Measurements from ENCODE around the gene RFWD3. TPM values are rescaled to one million over a fixed set of nuclear protein-coding genes. Genes with fewer than 3 reads are reported as not detected.

The RFWD3 gene
- total and polyA plus RNA-seq, 2 of the 8 experiments (the other 6 are each of a cell fraction or from before 2014, with no cell fraction given), result 67.1 to 114 TPM

DNA sequence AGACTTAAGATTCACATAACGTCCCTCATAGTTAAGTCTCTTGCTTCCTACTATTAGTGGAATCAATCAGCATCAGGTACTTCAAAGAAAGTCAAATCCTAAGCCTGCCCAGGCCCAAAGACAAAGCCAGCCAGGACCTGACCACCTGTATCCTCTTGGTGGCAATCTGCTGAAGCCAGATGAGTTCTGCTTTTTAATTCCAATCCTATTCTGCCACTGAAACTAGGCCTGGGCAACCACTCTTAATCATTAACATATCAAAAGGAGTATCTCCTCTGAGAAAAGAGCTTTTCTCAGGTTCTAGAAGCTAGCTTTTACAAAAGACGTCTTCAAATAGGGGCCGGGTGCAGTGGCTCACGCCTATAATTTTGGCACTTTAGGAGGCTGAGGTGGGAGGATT is 44.7 kb downstream of the RFWD3 start:
- Histone ChIP-seq H3K4me1 (replicated peaks in 1 of 4; ENCODE audit: control insufficient read depth in 3 of 4, insufficient read depth in 4 of 4, low read length in 3 of 4) (peaks cover 0 to 5% (median 4%) of the 10 kb centered on the region in 4 experiments; a peak in 3 of 7 replicates), H3K9me3 (ENCODE audit: insufficient read depth in 2 of 2, low read depth in 1 of 2, low read length in 1 of 2) (no peaks in the 10 kb centered on the region), H3K79me1 (ENCODE audit: low read depth, low read length) (no peaks in the 10 kb centered on the region), H3K4me2 (ENCODE audit: insufficient read depth in 1 of 2, low read depth in 2 of 2, low read length in 2 of 2) (peak overlapping the region in 1 of 2 experiments; percentile 24; a peak in 2 of 4 replicates), H3K27ac (ENCODE audit: low read depth, low read length) (no peak overlapping the region), H3K23me2 (ENCODE audit: low read depth, low read length) (no peaks in the 10 kb centered on the region), H2BK5ac (ENCODE audit: low read depth, low read length) (no peak overlapping the region), H2BK15ac (ENCODE audit: low read length) (no peak overlapping the region), H3K79me2 (ENCODE audit: control insufficient read depth in 1 of 2, insufficient read depth in 2 of 2, low read length in 2 of 2) (no peaks in the 10 kb centered on the region), H4K8ac (ENCODE audit: extremely low read depth, insufficient read depth, low read length) (no peak overlapping the region), H3K4me3 (ENCODE audit: extremely low read depth in 1 of 4, insufficient read depth in 2 of 4, low read depth in 3 of 4, low read length in 4 of 4) (no peak overlapping the region), H3K14ac (ENCODE audit: insufficient read length) (no peak overlapping the region), H3K18ac (ENCODE audit: extremely low read depth, low read length) (no peak overlapping the region), H2BK120ac (replicated peaks; ENCODE audit: low read depth, low read length) (no peak overlapping the region), H2AK5ac (ENCODE audit: low read depth, low read length) (no peak overlapping the region), H3K36me3 (ENCODE audit: control insufficient read depth in 2 of 4, insufficient read depth in 4 of 4, low read length in 3 of 4) (peaks cover 29 to 53% (median 47%) of the 10 kb centered on the region in 4 experiments), H3K4ac (replicated peaks; ENCODE audit: insufficient read length, low read depth, low read length) (no peak overlapping the region), H4K91ac (replicated peaks; ENCODE audit: insufficient read length, low read length) (no peak overlapping the region), H2AFZ (ENCODE audit: low read length) (no peak overlapping the region), H3K27me3 (replicated peaks in 1 of 4; ENCODE audit: control insufficient read depth in 3 of 4, extremely low read depth in 1 of 4, insufficient read depth in 3 of 4, low read length in 3 of 4) (no peaks in the 10 kb centered on the region), H3K23ac (ENCODE audit: insufficient read length) (no peak overlapping the region), H4K20me1 (replicated peaks in 1 of 2; ENCODE audit: control insufficient read depth in 1 of 2, insufficient read depth in 2 of 2, low read length in 2 of 2) (peaks cover 1 to 5% of the 10 kb centered on the region in 2 experiments), H4K5ac (ENCODE audit: insufficient read length, low read depth, low read length) (no peak overlapping the region), H3K9ac (replicated peaks in 1 of 4; ENCODE audit: extremely low read depth in 1 of 4, low read depth in 3 of 4, low read length in 3 of 4) (no peak overlapping the region; a peak in 1 of 7 replicates), H2BK12ac (ENCODE audit: low read depth, low read length) (no peak overlapping the region), H2BK20ac (ENCODE audit: low read length) (no peak overlapping the region), H3K56ac (replicated peaks; ENCODE audit: insufficient read length, low read depth, low read length) (no peak overlapping the region)
- CTCF ChIA-PET (ENCODE audit: partially characterized antibody), result interaction anchor here (1.0 to 2.6 kb wide), 12 partner anchors 8 to 241 kb away, joined by 3 to 19 read pairs (median 6); no protein-coding TSS in a partner anchor
- DNase-seq (ENCODE audit: low read depth in 1 of 2, low spot score in 2 of 2), result no peak
- FAIRE-seq, result no peak
- 87% methylated on average over 4 of the region's 4 CpGs; no CpG with 5 or more reads in 1 of the 2 experiments for WGBS, 2 experiments (ENCODE audit: extremely low coverage in 1 of 2, insufficient coverage in 1 of 2, insufficient read length in 1 of 2, insufficient replicate concordance in 2 of 2, low coverage in 1 of 2, low lambda C conversion rate in 2 of 2, missing lambda C conversion rate in 1 of 2)
- POLR2A ChIA-PET (ENCODE audit: partially characterized antibody), result interaction anchor here (1.3 to 5.7 kb wide), 3 partner anchors 10 to 15 kb away, joined by 3 to 27 read pairs (median 8); partner anchors contain the start of gene GLG1
- TF ChIP-seq SIX5 (IDR thresholded peaks at IDR 0.05; ENCODE audit: low read depth, low read length), result no peak
- no peak for TF ChIP-seq MAFK (IDR thresholded peaks at IDR 0.05; ENCODE audit: low read depth, low read length)
- no peak for TF ChIP-seq PHF8 (conservative IDR thresholded peaks at IDR 0.05; ENCODE audit: low read depth, low read length)
- TF ChIP-seq, protein P1, sequence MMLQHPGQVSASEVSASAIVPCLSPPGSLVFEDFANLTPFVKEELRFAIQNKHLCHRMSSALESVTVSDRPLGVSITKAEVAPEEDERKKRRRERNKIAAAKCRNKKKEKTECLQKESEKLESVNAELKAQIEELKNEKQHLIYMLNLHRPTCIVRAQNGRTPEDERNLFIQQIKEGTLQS (IDR thresholded peaks at IDR 0.05; ENCODE audit: insufficient read depth, low read depth, low read length), result no peak
- TF ChIP-seq CHD1 (IDR thresholded peaks at IDR 0.05; ENCODE audit: low read depth, low read length), result no peak
- no peak for TF ChIP-seq POLR2A (IDR thresholded peaks at IDR 0.05; ENCODE audit: control extremely low read depth in 1 of 2, low read depth in 2 of 2, low read length in 2 of 2)
- TF ChIP-seq RXRA (IDR thresholded peaks at IDR 0.05; ENCODE audit: insufficient read depth, low read depth, low read length), result no peak
- TF ChIP-seq, protein P2, sequence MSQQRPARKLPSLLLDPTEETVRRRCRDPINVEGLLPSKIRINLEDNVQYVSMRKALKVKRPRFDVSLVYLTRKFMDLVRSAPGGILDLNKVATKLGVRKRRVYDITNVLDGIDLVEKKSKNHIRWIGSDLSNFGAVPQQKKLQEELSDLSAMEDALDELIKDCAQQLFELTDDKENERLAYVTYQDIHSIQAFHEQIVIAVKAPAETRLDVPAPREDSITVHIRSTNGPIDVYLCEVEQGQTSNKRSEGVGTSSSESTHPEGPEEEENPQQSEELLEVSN (IDR thresholded peaks at IDR 0.05), result no peak
- TF ChIP-seq POU5F1 (IDR thresholded peaks at IDR 0.05; ENCODE audit: low read depth, low read length), result no peak
- TF ChIP-seq BCL11A (IDR thresholded peaks at IDR 0.05; ENCODE audit: low read depth in 2 of 2, low read length in 2 of 2), result no peak
- no peak for TF ChIP-seq KDM4A (IDR thresholded peaks at IDR 0.05; ENCODE audit: low read depth, low read length, severe bottlenecking)
- TF ChIP-seq KDM1A (IDR thresholded peaks at IDR 0.05; ENCODE audit: borderline replicate concordance, low read length), result no peak

All from H1 (cell line).